HS-5 (cell line): ENCODE results near the gene CPXM1.

Experiments
- DNase-seq: peaks from one replicate; pipeline ENCODE4 v3.0.0-alpha.2; 2012; ENCODE audit warnings: low read depth

The CPXM1 gene

DNA sequence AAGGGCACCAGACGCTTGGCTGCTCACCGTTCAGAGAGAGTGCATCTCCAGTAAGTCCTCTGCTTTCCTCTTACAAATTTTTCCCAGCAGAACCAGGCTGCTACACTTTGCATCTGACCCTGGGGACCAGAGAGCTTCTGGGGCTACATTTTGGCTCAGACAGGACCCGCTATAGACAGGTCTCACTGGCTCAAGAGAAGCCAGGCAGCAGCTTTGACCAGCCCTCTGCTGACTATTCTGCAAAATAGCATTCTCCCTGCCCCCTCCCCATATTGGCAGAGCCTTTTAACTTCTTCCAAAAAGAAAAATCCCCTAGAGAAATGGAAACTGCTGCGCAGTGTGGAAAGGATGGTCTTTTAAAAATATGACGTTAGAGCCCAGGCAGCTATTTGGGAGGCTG, 37.2 kb downstream of the CPXM1 start:
- DNase-seq = no peak

- no peak for DNase-seq
Observed at GRCh38 chr20:2762578-2763131, 37.8 kb downstream of the CPXM1 start.

DNA sequence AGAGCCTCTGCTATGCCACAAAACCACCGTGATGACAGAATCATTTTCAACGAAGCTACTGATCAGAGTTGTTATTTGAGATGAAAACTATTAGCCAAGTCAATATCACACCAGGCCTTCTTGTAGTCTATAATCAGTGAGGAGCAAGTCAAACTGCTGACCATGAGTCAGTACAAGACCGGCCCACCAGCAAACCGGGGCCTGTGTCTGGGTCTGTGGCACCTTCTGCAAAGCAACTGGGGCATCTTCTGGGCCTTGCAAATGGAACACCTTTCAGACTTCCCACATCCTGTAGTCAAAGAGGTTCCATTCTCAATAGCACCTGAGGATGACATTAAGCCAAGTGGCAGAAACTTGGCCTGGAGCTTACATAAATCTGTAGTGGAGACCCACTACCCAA, 38.5 kb downstream of the CPXM1 start:
- DNase-seq = no peak

DNA sequence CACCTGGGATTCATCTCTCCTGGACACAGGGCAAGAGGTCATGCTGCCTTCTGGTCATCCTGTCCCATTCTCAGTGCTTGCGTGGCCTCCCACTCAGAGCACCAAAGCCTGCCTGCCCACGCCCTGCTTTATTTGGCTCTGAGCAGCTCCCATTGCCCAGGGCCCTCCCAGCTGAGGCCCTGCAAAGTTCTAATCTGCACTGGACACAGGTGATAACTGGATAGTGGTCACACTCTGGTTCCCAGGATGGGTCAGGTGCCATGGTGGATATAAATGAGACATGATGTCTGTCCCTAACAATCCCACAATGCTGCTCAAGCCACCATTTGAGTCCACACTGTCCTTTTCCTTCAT, 39.5 kb downstream of the CPXM1 start:
- DNase-seq = no peak

DNA sequence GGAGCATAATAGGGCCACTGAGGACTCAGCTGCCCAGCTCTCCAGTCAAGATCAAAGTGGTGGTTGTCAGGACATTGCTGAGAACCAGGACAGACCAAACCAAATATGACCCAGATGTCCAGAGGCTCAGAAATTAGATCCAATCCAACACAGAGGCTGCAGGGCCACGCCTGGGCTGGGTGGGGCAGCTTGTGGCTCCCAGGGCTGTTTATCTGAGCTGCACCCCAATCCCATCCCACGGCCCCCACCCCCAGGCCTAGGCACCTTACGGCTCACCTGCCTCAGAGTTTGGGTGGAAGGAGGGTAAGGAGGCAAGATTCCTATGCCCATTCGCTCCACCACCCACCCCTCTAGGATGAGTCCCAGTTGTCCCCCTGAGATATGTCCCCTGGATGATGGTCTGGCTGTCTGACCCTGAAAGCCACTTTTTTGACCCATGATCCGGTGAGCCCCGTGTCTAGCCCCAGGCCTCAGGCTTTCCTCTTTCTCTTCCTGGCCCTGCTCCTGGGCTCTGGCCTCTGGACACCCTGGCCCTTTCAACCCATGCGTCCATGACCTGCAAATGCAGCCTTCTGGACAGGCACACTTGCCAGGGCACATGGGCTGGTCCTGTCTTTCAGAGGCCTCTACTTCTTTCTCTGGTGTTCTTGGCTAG, 40.0 kb downstream of the CPXM1 start:
- no peak for DNase-seq

- no peak for DNase-seq
Observed at GRCh38 chr20:2759603-2760296, 40.7 kb downstream of the CPXM1 start.

GRCh38 chr20:2759143-2759542, 41.3 kb downstream of the CPXM1 start:
- no peak for DNase-seq

GRCh38 chr20:2757969-2758368, 42.5 kb downstream of the CPXM1 start:
- DNase-seq = no peak

GRCh38 chr20:2757001-2757400, 43.4 kb downstream of the CPXM1 start:
- no peak for DNase-seq

DNA sequence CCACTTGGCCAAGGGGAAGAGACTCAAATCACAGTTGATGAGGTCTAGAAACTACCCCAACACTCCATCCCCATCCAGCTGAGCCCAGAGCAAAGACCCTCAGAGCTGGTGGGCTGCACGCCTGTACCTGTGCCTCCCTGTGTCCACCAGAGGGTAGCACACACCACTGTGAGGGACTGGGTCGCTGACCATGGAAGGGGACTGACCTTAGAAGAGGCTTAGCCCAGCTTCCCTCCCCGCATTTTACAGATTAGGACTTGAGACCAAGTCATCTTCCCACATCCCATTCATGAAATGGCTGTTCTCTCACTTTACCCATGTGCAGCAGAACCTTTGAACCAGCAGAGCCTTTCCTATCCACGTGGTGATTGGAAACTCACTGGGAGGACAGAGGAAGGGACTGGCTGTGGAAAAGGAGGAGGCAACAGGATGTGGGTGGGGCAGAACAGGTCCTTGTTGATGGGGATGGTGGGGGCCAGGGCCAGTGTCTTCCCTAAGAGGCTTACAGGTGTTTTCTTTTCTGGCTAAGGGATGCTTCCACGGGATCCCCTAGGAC, 44.3 kb downstream of the CPXM1 start:
- DNase-seq = no peak

DNA sequence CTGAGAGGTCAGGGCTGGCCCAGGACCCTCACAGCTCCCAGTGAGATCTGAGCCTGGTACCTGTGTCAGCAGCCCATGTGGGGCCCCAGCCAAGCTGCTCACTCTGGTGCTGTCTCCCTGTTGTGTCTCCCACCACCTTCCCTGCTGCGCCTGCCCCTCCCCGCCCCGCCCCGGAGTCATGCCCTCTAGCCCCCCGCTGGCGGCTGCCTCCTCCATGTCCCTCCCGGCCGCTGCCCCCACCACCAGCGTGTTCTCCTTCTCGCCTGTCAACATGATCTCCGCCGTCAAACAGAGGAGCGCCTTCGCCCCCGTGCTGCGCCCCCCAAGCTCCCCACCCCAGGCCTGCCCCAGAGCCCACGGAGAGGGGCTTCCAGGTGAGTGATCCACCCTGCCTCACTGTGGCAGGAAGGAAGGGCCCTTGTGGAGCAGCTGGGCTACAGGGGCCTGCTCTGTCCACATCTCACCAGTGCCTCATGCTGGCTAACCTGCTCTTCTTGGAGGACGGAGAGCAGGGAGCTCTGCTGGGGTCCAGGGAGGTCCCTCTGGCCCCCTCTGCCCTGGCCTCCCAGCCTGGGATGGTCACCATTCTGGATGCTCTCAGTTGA, 44.9 kb downstream of the CPXM1 start:
- no peak for DNase-seq

GRCh38 chr20:2754424-2754823, 46.0 kb downstream of the CPXM1 start:
- no peak for DNase-seq

DNA sequence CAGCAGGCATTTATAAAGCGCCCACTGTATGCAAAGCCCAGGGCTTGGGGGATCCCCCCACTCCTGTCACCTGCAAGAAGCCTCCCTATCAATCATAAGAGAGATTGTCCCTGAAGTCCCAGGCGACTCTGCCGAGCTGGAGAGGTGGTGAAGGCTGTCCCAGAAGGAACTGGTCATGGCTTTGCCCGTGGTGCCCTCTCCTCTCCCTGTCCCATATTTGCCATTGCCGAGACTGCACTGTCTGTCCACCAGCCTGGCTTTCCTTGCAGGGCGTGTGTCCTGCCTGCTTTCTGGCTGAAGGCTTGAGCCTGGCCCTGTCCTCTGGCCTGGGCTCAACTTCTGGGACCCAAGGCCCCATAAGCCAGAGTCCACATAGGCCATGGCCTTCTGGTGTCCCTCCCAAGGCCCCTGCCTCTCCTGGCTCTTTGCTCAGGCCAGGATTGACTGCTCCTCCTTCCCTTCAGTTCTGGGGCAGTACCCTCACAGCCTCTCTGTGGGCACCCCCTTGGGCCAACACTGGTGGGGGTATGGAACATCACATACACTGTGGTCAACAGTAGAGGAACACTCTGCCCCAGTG, 46.9 kb downstream of the CPXM1 start:
- DNase-seq = no peak

GRCh38 chr20:2752567-2753460, 47.6 kb downstream of the CPXM1 start:
- no peak for DNase-seq

DNA sequence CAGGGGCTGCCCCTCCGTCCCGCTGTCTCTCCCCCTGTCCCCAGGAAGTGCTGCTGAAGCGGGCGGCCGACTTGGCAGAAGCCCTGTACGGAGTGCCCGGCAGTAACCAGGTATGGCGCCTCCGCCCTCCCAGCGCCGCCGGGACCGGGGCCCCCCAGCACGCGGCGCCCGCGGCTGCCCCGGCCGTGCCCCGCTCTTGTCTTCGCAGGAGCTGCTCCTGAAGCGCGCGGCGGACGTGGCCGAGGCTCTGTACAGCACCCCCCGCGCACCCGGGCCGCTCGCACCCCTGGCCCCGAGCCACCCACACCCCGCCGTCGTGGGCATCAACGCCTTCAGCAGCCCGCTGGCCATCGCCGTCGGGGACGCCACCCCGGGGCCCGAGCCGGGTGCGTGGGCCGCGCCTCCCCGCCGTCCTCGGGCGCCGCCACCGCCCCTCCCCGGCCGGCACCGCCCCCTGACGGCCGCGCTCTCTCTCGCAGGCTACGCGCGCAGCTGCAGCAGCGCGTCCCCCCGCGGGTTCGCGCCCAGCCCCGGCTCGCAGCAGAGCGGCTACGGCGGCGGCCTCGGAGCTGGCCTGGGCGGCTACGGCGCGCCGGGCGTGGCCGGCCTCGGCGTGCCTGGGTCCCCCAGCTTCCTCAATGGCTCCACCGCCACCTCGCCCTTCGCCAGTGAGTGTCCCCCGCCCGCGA, 48.4 kb downstream of the CPXM1 start:
- DNase-seq = no peak

GRCh38 chr20:2751347-2751877, 49.0 kb downstream of the CPXM1 start:
- no peak for DNase-seq

- no peak for DNase-seq
Observed at GRCh38 chr20:2750491-2751251, 49.8 kb downstream of the CPXM1 start.

- DNase-seq = no peak
Observed at GRCh38 chr20:2749951-2750490, 50.4 kb downstream of the CPXM1 start.

DNA sequence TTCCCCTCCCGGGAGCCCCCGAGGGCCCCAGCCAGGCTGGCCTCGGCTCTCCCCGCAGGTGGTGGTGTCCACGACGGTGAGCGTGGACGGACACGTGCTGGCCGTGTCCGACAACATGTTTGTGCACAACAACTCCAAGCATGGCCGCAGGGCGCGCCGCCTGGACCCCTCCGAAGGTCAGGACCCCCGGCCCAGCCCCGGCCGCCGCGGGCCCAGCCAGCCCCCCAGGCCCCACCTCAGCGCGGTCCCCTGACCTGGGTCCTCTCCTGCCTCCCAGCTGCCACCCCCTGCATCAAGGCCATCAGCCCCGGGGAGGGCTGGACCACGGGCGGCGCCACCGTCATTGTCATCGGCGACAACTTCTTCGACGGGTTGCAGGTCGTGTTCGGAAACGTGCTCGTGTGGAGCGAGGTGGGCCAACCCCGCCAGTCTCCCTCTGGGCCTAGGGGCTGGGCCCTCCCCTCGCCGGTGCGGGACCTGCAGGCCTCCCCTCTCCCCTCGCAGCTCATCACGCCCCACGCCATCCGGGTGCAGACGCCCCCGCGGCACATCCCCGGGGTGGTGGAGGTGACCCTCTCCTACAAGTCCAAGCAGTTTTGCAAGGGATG, 51.0 kb downstream of the CPXM1 start:
- no peak for DNase-seq
